RPMI7951 (cell line): ENCODE results near the gene PDIK1L. TPM values are rescaled to one million over a fixed set of nuclear protein-coding genes. Genes with fewer than 3 reads are reported as not detected.
A peak's percentile ranks its signal among the peaks of the same experiment; 100 is the strongest.

ENCODE experiments used
- DNase-seq: peaks from one replicate; pipeline ENCODE4 v3.0.0-alpha.2; 2012; ENCODE audit warnings: low read depth
- total RNA-seq: library from RNA; depleted of rRNA; stranded (reverse); fragments of >200 nt; shearing (Covaris generic); gene quantifications from 2 replicates; pipeline ENCODE4 v1.2.3, GENCODE V29; 2014; rRNA removed

Gene PDIK1L
- 10.6 and 11.5 TPM in 2 replicates for total RNA-seq

DNA sequence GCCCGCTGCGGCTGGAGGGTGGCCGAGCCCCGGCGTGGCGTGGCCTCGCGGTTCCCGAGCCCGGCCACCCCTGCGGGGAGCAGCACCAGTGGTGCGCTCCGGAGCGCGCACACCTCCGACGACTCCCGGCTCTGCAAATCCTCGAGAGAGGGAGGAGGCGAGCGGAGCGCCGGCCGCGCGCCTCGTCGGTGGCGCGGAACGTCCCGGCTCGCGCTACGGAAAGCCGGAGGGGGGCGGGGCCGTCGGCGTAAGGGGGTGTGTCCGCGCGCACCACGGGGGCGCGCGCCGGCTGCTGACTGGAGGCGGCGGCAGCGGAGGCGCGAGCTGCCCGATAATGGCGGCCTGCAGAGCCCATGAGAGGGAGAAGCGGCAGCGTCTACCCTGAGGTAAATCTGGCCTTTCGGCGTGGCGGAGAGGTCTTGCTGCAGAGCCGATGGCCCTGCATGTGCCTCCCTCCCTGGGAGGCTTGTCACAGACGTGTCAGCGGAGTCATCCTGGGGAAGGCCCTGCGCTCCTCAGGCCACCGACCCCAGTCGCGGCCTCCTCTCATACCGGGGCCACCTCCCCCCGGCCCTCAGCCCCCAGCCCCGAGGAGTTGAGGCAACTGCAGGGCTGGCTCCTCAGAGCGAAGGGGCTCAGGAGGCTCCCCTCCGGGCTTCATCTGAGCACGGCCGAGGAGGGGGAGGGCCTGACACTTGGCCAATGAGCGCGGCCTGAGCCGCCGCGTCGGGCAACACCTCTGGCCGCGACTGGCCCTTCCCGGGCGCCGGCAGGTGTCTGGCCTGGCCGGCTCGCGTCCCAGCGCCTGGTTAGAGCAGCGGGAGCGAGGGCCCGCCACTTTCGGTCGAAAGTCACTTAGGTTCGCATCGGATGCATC lies at the start of gene PDIK1L:
Gene PDIK1L (plus strand): TSS at position 295 of the 877 bp plus-strand sequence. CDS start 2,485 bp downstream, outside the sequence.
- peak; percentile 95 for DNase-seq

DNA sequence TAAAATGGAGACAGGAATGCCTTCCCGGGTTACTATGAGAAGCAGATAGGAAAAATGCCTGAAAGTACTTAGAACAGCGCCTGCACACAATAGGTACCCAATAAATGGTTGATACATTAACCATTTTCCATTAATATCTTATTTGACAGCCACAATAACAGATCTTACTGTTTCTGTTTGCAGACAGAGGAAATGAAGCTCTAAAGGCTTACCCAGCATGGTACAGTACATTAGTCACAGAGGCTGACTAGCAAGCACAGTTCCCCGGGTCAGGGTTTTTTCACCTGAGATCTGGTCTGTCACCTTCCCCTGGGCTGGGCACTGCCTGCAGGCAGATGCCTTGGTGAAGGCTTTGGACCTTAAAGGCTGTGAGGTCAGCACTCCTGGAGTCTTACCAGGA lies 47.1 kb upstream of the PDIK1L start:
- DNase-seq: no peak

DNA sequence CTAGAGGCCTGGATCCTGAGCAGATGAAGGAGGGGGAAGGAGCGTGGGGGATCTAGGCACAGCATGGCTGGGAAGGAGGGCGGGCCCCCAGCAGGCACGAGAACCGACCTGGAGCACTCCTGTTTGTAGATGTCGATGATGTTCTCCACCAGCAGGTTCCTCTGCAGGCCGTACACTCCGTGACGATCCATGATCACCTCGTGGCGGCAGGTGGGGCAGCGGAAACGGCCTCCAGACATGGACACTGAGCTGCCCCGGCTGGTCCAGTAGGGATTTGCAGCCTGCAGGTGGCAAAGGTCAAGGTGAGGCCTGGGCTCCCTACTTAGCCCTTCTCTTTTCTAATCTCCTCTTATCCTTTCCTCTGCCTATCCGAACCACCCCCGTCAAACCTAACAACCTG lies 45.5 kb upstream of the PDIK1L start:
- DNase-seq: no peak

DNA sequence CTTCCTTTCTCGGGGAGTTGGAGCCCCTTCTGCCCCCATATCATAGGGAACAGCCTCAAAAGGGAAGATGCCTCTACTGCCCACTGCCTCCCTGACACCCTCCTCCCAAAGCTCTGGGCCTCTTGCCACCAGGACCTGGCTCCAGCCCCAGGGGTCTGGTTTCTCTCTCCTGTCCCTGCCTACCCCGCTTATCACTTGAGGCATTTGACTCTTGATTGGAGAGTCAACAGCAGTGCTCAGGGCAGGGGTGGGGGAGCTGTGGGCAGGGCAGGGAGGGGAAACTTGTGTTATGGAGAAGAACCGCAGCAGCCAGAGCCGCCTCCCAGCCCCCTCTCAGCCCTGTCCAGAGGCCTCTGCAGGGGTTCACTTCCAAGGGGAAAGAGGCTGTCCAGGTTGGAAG lies 44.8 kb upstream of the PDIK1L start:
- no peak for DNase-seq

DNA sequence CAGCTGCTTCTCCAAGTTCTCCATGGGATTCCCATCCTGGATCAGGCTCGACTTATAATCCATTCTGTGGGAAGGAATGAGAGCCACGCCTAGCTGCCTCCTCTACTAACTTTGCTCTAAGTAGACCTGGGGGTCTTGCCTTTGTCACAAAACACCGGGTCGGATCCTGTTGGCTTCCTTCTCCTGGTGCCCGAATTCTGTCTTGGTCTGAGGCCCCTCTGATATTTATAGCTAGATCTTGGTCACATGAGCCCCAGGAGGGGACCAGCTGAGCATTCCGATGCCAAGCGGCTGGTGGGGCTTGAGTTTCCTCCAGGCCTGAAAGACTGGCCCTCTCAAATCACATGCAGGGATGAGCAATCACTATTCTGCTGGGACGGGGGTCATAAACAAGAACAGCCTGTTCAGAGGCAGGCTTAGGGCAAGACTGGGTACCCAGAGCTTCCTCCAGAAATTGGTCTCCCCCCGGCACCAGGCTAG lies 44.2 kb upstream of the PDIK1L start, which contains the start of gene TRIM63:
Gene TRIM63 (minus strand): TSS at position 199 of the 480 bp plus-strand sequence. CDS start 136 bp downstream, at position 63.
- no peak for DNase-seq

DNA sequence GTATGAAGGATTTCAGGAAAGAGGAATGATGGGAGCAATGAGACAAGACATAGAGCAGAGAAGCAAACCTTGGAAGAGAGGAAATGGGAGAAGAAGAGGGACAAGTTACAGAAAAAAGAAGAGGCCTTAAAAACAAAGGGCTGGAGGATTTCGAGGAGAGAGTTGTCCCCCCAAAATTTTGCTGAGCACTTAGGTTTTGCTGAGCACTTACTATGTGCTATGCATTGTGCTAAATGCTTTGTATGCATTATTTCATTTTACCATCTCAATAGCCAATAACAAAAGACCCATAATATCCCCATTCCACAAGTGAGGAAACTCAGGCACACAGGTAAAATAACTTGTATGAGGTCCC lies 41.7 kb upstream of the PDIK1L start:
- DNase-seq: no peak

DNA sequence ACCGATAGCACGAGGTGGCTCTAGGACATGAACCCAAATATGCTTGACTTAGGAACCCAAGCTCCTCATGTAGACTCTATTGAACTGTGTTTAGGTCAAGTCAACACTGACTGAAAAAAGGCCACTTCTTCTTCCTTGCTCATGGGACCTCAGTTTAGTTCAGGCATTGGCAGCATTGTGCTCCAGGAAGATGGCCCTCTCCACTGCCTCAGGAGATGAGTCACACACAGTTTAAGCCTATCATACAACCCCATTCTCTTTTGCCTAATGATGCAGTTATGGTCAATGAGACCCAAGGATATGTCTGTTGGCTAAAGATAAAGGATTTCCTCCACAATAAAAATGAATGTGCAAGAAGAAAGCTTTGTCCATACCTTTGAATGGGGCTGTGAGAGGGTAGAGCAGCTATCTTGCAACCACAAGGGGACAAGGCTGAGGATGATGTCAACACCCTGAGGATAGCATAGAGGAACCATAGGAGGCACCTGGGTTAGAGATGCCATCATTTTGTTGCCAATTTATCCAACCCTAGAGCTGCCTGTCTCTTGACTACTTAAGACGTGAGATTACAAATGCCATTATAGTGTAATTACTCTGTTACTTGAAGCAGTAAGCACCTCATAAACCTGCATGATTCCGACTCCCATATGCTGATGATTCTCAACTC lies 41.2 kb upstream of the PDIK1L start:
- peak; percentile 17 for DNase-seq

DNA sequence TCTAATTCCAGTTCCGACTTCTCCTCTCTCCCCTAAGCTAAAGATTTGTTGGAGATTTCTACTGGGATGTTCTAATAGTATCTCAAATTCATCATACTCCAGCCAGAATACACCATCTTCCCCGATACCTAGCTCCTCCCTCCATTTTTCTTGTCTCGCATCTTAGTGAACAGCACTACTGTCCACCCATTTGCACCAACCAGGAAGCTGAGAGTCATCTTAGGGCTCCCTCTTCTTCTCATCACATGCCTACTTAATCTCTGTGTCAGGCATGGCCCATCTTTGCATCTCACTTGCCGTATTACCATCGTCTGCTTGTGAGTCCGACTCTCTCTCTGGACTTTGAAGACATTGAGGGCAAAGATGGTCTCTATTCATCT lies 40.7 kb upstream of the PDIK1L start:
- no peak for DNase-seq

DNA sequence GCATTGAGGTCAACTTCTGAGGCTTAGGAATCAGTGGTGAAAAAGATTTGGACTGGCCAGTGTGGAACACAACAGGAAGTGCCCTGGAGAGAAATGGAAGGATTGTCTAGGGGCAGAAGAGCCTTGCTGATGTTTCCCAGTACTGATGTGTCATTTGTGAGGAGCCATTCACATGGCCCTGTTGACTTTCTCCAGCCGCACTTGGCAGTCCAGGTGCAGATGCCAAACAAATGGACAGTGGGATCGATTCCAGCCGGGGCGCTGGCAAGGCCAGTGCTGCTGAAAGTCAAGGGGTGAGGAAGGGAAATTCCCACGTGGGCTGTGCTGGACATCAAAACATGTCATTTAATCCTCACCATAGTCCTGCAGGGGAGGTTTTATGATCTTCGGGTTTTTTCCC lies 39.3 kb upstream of the PDIK1L start:
- DNase-seq: peak; percentile 41

DNA sequence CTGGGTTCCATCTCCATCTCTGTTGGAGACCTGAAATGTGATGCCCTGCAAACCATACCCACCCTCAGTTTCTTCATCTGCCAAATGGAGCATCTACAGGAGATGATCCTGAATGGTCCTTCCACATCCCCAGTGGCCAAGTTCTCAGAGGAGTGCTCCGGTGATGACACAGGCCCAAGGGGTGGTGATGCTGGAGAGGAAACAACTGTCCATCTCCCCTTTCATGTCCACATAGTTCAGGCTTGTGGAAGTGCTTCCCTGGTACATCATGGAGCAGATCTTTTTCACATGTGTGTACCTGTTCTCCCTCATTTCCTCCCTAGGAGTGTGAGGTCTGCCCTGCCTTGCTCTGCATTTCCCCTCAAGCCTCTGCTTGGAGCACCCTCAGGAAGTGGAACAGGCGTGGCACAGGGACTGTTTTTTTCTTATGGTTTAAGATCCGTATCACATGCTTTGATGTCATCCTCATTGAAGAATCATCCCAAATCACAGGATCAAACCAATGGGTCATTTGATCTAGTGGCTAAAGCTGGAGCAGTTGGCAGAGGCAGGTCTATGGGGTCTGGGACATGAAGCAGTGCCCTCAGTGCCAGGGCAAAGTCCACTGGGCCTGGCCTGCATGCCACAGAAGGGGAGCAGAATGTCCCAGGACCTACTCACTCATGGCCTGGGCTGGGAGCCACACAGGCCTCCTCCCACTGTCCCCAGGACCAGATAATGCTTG lies 36.0 kb upstream of the PDIK1L start:
- no peak for DNase-seq

DNA sequence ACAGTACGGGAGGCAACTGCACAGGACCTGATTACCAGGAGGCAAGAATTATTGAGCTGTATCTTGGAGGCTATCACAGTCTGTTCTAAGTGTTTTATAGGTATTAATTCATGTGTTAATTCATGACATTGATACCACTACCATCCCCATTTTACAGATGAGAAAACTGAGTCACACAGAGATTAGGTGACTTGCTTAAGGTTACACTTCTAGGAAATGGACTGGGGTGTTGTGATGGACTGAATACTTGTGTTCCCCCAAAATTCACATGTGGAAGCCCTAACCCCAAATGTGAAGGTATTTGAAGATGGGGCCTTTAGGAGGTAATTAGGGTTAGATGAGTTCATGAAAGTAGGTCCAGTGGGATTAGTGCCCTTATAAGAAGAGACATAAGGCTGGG lies 34.1 kb upstream of the PDIK1L start:
- no peak for DNase-seq

DNA sequence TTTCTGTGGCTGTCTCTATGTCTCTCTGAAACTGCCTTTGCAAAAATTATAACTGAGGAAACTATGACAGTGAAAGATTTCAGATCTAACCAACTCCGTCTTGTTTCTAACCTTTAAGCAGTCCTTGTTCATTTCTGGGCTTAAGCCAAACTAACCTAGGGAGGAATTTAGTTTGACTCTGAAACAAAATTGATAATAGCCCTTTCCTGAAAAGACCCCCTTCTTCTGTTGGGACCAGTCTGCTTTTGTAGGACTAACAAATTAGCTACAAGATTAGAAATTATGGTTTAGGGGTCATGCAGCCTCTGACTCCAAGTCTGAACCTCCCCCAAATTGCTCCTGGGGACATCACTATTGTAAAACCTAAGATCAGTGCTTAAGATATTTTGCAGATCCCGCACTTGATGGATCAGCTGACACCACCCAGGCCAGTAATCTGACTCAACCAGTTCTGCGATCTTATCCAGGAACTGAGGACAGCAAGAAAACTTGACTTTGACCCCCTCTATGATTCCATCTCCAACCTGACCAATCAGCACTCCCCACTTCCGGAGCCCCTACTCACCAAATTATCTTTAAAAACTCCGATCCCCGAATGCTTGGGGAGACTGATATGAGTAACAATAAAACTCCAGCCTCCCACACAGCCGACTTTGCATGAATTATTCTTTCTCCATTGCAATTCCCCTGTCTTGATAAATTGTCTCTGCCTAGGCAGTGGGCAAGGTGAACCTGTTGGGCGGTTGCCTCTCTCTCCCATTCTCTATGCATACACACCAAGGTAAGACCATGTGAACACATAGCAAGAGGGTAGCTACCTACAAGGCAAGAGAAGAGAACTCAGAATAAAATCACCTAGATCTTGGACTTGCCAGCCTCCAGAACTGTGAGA lies 33.1 kb upstream of the PDIK1L start:
- no peak for DNase-seq

DNA sequence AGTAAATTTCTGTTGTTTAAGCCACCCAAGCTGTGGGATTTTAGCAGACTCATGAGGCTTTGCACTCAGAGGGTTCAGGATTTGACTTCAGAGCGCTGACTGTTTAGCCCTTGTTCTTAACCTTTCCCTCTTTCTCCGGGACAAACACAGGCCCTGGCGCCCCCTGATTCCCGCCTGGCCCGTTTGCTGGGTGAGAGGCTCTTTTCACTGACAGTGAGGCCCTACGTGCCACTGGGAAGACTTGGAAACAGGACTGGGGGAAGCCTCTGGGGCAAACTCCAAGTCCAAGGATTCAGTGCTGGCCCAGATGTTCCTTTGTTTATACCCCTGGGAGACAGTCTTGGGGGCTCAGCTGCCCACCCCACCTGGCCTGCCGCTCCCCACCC lies 32.5 kb upstream of the PDIK1L start:
- DNase-seq: no peak

DNA sequence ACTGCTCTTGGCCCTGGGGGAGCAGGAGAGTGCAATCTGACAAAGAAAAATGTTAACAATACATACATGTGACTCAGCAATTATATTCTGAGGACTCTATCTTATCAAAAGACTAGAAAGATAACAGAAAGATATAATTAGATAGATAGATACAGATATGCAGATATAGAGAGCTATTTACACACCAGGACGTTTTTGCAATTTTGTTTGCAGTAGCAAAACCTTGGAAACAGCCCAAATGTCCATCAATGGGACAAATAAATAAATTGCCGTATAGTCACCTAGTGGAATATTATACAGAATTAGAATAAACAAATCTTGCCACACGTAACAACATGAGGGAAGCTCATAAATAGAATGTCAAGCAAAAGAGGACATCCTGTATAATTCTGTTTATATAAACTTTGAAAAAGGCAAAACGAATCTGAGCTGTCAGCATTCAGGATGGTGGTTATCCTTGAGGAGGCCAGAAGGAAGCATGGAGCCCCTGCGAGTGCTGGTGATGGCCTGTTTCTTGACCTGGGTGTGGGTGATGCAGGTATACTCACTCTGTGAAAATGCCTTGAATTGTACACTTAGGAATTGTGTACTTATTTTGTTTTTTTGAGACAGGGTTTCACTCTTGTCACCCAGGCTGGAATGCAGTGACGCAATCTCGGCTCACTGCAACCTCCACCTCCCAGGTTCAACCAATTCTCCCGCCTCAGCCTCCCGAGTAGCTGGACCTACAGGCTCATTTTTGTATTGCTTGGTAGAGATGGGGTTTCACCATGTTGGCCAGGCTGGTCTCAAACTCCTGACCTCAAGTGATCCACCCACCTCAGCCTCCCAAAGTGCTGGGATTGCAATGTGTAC lies 31.4 kb upstream of the PDIK1L start:
- DNase-seq: no peak

DNA sequence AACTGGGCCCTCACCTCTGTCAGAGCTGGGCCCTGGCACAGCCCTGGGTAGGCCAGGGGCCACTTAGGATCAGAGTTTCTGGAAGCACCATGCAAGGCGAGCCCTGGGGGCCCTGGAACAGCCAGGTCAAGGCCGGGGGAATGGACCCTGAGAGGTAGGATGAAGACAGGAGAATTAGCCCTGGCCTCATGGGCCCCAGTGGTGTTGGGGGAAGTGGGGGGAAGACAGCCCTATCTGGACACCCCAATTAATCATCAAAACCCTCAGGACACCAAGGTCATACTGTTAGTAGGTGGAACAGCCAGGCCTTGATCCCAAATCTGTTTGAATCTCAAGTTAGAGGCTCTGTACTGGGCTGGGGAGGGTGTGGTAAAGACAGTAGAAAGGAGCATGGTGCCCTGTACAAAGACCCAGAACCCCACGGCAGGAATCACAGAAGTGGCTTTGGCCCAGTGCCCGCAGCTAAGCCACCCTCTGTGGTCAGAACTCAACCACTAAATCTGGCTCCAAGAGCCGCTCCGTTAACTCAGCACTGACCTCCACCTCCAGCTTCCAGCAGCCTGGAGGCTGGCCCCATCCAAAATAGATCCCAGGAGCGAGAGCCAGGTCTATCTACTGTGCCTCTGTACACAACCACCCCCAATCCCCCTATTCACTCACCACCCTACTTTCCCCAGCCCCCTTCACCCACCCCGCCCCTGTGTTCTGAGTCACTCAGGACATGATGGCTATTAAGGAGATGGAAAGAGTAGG lies 30.2 kb upstream of the PDIK1L start:
- DNase-seq: peak; percentile 64

DNA sequence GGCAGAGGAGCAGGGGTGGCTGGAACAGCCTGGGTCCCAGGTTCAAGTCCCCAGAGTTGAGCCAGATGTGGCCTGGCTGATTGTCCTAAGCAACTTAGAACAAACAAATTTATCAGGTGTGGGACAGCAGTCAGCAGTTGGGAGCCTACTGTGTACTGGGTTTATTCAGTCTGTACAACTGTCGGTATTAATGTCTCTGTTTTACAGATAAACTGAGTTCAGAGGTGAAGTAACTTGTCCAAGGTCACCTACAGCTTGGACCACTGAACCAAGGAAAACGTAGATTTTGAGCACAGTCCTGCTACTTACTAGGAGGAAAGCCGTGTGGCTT lies 29.6 kb upstream of the PDIK1L start:
- DNase-seq: no peak

DNA sequence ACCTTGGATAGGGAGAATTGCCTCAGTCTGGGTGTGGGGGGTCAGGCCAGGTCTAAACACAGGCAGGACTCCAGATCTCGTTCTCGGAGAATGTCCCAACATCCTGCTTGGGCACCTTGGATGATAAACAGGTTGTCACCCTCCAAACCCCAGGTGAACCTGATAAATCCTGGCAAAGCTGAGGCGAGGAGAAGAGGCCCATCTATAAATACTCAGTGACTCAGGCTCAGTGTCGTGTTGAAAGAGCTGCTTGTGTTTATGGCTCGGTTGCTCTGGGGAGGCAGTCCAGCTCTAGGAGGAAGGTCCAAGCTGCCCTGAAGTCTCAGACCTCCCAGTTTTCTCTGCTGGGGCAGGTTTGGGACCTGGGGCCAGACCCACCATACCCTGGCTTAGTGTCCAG lies 28.4 kb upstream of the PDIK1L start:
- DNase-seq: peak; percentile 20

DNA sequence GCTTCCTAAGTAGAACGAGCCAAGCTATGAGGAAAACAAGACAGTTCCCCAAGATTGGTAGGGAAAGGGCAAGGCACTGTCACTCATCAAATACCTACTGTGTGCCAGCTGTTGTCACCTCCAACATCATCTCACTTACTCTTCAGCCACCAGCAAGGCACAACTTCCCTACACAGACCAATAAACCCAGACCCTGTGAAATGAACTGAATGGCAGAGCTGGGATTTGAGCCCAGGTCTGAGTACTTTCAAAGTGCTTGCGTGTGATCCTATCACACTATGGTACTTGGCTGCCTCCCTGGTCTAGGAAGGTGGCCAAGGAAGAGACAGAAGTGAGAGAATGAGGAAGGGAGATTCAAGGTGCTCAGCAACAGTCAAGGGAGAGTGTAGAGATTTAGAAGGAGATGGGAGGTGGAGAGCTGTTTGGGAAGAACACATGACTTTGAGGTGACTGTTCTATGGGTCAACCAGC lies 27.5 kb upstream of the PDIK1L start:
- DNase-seq: no peak

DNA sequence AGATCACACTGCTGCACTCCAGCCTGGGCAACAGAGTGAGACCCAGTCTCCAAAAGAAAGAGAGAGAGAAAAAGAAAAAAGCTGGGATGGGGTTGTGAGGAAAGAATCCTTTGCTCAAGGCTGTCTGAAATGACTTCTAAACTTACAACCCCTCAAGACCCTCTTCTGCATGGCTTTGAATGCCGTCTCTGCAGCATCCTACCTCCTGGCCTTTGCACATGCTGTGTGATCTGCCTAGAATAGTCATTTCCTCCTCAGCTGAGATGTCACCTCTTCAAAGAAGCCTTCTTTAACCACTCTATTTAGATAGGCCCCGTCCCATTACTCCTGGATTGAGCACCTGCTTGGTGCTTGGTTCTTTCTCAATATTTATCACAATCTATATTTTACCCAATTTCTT lies 26.8 kb upstream of the PDIK1L start:
- no peak for DNase-seq

DNA sequence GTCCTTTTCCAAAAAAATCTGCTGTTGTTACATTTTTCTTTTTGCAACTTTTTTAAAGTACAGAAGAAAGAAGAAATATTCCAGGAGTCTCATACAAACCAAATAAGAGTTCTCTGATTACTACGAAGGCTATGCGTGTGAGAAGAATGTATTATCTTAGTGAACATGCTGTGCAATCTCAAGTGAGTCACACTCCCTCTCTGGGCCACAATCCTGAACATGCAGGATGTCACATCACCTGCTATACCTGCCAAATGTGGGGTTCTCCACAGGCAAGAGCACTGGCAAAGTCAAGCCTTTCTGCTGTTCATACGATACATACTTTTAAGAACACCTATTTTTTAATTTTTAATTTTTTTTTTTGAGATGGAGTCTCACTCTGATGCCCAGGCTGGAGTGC lies 22.5 kb upstream of the PDIK1L start:
- no peak for DNase-seq
